K562 (cell line): Measurements from ENCODE around the gene LZTS2. TPM values are rescaled to one million over a fixed set of nuclear protein-coding genes. Genes with fewer than 3 reads are reported as not detected.

Experiments used
- ATF1 ChIP-seq, 2 experiments: fragments of 450-650 bp in 1 of 2; IDR thresholded peaks; 2 replicates each; pipeline ENCODE4 v1.6.1; 2016; ENCODE audit warnings: missing compliant biosample characterization in 1 of 2, missing genetic modification characterization in 1 of 2
- BRD9 ChIP-seq: fragments of 450-650 bp; IDR thresholded peaks from 2 replicates; pipeline ENCODE4 v1.6.1; 2018; ENCODE audit warnings: low read depth; ENCODE audit not compliant: partially characterized antibody
- ELF1 ChIP-seq: fragments of 200-800 bp; sonication (Bioruptor generic); IDR thresholded peaks from 2 replicates; pipeline ENCODE4 v1.6.1; 2016; ENCODE audit warnings: missing genetic modification characterization, missing compliant biosample characterization
- EWSR1 ChIP-seq: fragments of 450-650 bp; IDR thresholded peaks from 2 replicates; pipeline ENCODE4 v1.6.1; 2018; ENCODE audit warnings: borderline replicate concordance, mild to moderate bottlenecking, low read depth, moderate library complexity; ENCODE audit not compliant: partially characterized antibody
- FOXA1 ChIP-seq: fragments of 450-650 bp; IDR thresholded peaks from 2 replicates; pipeline ENCODE4 v1.6.1; 2016; ENCODE audit warnings: mild to moderate bottlenecking, borderline replicate concordance
- GATAD2A ChIP-seq: fragments of 450-650 bp; IDR thresholded peaks from 2 replicates; pipeline ENCODE4 v1.6.1; 2017
- HDAC2 ChIP-seq: fragments of 450-650 bp; IDR thresholded peaks from 2 replicates; pipeline ENCODE4 v1.6.1; 2016; ENCODE audit warnings: mild to moderate bottlenecking
- HIVEP1 ChIP-seq: fragments of 250-450 bp; sonication (Bioruptor Pico); IDR thresholded peaks from 2 replicates; pipeline ENCODE4 v1.4.0; 2020; ENCODE audit warnings: mild to moderate bottlenecking
- PHF8 ChIP-seq: fragments of 200-600 bp; sonication (generic); IDR thresholded peaks from 2 replicates; pipeline ENCODE4 v1.6.1; 2012; ENCODE audit warnings: mixed run types, mild to moderate bottlenecking, inconsistent platforms, low read length, moderate library complexity, borderline replicate concordance
- POLR2B ChIP-seq: fragments of 450-650 bp; IDR thresholded peaks from 2 replicates; pipeline ENCODE4 v1.6.1; 2018; ENCODE audit warnings: low read depth; ENCODE audit not compliant: partially characterized antibody
- RBBP5 ChIP-seq: fragments of 200-600 bp; sonication (generic); IDR thresholded peaks from 2 replicates; pipeline ENCODE4 v1.6.1; 2012; ENCODE audit warnings: borderline replicate concordance, mild to moderate bottlenecking, low read length, control low read depth, inconsistent platforms; ENCODE audit not compliant: insufficient read depth, poor library complexity, severe bottlenecking
- RBFOX2 ChIP-seq: fragments of 200-400 bp; formaldehyde crosslinking; IDR thresholded peaks from 2 replicates; pipeline ENCODE4 v1.6.1; 2017; ENCODE audit warnings: low read depth, mild to moderate bottlenecking, low read length, moderate library complexity
- RFX1 ChIP-seq: fragments of 450-650 bp; IDR thresholded peaks from 2 replicates; pipeline ENCODE4 v1.6.1; 2016; ENCODE audit warnings: mild to moderate bottlenecking, moderate library complexity
- RHOXF2B ChIP-seq: fragments of 250-450 bp; sonication (Bioruptor Pico); conservative IDR thresholded peaks from 2 replicates; pipeline ENCODE4 v1.5.1; 2021
- SREBF2 ChIP-seq: sonication (generic); formaldehyde crosslinking; IDR thresholded peaks from 2 replicates; pipeline ENCODE4 v1.4.0; 2020; ENCODE audit warnings: mild to moderate bottlenecking, missing genetic modification reagents
- SUPT5H ChIP-seq: fragments of 450-650 bp; IDR thresholded peaks from 2 replicates; pipeline ENCODE4 v1.6.1; 2016
- TAF7 ChIP-seq: fragments of 450-650 bp; IDR thresholded peaks from 2 replicates; pipeline ENCODE4 v1.6.1; 2016; ENCODE audit warnings: missing genetic modification characterization, missing compliant biosample characterization
- ZFX ChIP-seq: sonication (generic); formaldehyde crosslinking; IDR thresholded peaks from 2 replicates; pipeline ENCODE4 v1.8.0; 2022; ENCODE audit warnings: mild to moderate bottlenecking, missing genetic modification reagents, moderate library complexity
- ZNF175 ChIP-seq: fragments of 200-800 bp; sonication (Bioruptor generic); IDR thresholded peaks from 2 replicates; pipeline ENCODE4 v1.6.1; 2016; ENCODE audit warnings: low read depth, mild to moderate bottlenecking, missing genetic modification characterization, missing compliant biosample characterization
- ZNF263 ChIP-seq: sonication (generic); formaldehyde crosslinking; IDR thresholded peaks from 2 replicates; pipeline ENCODE4 v1.8.0; 2022; ENCODE audit warnings: mild to moderate bottlenecking, missing genetic modification reagents, borderline replicate concordance
- polyA plus RNA-seq, 8 experiments: library from polyadenylated mRNA; depleted of rRNA in 4 of 8; stranded (reverse) in 5 of 8; unstranded in 3 of 8; fragments of >200 nt; fragmentation: Nextera tagmentation in 2 of 8; fragmentation: Illumina TruSeq in 1 of 8; extraction: Ambion mirVana in 2 of 8; extraction: Trizol in 1 of 8; gene quantifications; 2 replicates each; pipeline versions ENCODE4 v1.2.1 to v1.2.3, GENCODE V29; 2011 to 2014; ENCODE audit warnings: inconsistent platforms in 1 of 8, missing spikeins in 1 of 8
- total RNA-seq, 7 experiments: library from RNA; depleted of rRNA in 6 of 7; stranded (reverse); fragments of >200 nt in 6 of 7; fragmentation: Illumina TruSeq in 2 of 7; extraction: Trizol in 2 of 7; gene quantifications; 2 replicates each; pipeline versions ENCODE4 v1.2.1 to v1.2.3, GENCODE V29; 2011 to 2021; ENCODE audit warnings: low replicate concordance in 1 of 7
- TF ChIP-seq, protein P1 (sequence below): IDR thresholded peaks from 3 replicates; pipeline ENCODE4 v1.6.1; 2011; ENCODE audit warnings: borderline replicate concordance, mild to moderate bottlenecking, moderate library complexity; ENCODE audit not compliant: insufficient read length; ENCODE audit errors: extremely low read depth

The LZTS2 gene
- total and polyA plus RNA-seq, 9 of the 15 experiments (the other 6 are each of a cell fraction or from before 2014, with no cell fraction given) = 0.23 to 42.5 (median 14.7) TPM

DNA sequence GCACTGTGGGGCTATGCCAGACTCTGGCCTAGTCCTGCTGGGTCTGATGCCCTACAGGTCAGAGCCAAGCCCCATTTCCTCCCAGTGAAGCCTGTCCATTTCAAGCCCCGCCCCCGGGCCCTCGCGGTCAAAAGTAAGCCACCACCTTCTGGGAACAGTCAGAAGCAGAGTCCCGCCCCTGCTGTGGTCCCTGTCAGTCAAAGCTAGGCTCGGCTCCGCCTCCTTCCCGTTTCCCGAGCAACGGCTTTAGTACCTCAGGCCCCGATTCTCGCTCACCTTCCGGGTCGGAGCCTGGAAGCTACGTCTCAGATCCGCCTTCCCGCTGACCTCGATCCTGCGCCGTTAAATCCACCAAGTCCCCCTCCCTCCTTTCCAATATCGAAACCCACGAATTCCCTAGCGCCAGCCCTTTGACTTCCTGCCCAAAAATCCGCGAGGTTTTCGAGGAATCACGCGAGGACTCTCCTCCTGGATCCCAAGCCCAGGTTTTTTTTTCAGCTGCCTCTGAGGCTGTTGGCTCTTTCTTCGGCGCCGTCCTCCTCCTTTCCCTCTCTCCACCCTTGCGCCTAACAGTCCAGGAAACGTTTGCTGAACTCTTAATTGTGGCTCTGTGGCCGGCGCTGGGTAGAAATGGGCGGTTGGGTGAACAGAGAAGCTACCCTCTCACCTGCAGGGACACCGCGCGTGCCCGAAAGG lies 43.2 kb downstream of the LZTS2 start (continued):
- TF ChIP-seq RBBP5 (peak; percentile 51), EWSR1 (no peak), HIVEP1 (CRISPR knock-in tag) (0 out of 2 replicates have a peak, but pooled peaks have one; percentile 26), PHF8 (peak; percentile 67; the same call in 1 of the 2 replicates), TAF7 (tag) (0 out of 2 replicates have a peak, but pooled peaks have one; percentile 18), ATF1 (CRISPR knock-in tag; IDR thresholded peaks at IDR 0.05) (no peak), ATF1 (tag; IDR thresholded peaks at IDR 0.05) (peak; percentile 61), ZNF175 (no peak), SUPT5H (peak; percentile 70), RFX1 (peak; percentile 95), ELF1 (tag) (peak; percentile 74), FOXA1 (no peak), ZFX (peak; percentile 21; the same call in 1 of the 2 replicates), HDAC2 (0 out of 2 replicates have a peak, but pooled peaks have one; percentile 32), RBFOX2 (peak; percentile 72), RHOXF2B (no peak), BRD9 (peak; percentile 51), GATAD2A (no peak), SREBF2 (CRISPR knock-in tag) (no peak), POLR2B (peak; percentile 56), ZNF263 (CRISPR knock-in tag) (0 out of 2 replicates have a peak, but pooled peaks have one; percentile 55)
- TF ChIP-seq, protein P1, sequence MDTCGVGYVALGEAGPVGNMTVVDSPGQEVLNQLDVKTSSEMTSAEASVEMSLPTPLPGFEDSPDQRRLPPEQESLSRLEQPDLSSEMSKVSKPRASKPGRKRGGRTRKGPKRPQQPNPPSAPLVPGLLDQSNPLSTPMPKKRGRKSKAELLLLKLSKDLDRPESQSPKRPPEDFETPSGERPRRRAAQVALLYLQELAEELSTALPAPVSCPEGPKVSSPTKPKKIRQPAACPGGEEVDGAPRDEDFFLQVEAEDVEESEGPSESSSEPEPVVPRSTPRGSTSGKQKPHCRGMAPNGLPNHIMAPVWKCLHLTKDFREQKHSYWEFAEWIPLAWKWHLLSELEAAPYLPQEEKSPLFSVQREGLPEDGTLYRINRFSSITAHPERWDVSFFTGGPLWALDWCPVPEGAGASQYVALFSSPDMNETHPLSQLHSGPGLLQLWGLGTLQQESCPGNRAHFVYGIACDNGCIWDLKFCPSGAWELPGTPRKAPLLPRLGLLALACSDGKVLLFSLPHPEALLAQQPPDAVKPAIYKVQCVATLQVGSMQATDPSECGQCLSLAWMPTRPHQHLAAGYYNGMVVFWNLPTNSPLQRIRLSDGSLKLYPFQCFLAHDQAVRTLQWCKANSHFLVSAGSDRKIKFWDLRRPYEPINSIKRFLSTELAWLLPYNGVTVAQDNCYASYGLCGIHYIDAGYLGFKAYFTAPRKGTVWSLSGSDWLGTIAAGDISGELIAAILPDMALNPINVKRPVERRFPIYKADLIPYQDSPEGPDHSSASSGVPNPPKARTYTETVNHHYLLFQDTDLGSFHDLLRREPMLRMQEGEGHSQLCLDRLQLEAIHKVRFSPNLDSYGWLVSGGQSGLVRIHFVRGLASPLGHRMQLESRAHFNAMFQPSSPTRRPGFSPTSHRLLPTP = no peak
